ENCODE results near the gene HCAR3. TPM values are rescaled to one million over a fixed set of nuclear protein-coding genes. Genes with fewer than 3 reads are reported as not detected.

Gene HCAR3
- total RNA-seq, 2 experiments from 2014 or later, result not detected

DNA sequence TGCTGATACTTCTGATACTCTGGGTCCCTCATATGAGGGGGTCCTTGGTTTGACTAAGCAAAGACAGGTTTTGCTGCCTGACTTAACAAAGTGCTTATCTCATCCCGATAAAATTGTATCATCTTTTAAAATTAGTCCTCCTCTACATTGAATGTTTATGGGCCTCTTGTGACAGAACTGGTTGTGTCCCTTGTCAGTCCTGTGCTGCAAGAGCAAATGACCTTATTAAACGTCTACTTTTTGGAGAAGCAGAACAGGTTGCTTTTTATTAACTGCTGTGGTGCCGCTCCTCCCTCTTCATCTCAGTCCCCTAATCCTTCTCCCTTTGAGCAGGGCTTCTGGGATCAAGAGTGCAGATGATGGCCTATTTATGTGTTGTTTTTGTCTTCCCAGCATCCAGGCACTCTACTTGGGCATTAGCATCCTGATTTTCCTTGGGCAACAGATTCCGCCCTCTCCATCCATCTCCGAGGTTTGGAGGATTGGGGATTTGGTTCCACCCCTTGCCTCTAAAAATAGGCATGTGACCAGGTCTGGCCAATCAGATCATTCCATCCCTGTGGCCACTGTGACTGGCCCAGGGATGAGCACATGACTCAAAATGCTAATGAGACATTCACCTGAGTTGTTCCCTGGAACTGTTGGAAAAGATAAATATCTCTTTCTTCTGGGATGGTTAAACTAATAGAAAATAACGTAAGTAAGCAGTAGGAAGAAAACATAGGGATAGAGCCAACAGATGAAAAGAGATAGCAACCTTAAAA is 33.1 kb upstream of the HCAR3 start:
- TF ChIP-seq, protein P1, sequence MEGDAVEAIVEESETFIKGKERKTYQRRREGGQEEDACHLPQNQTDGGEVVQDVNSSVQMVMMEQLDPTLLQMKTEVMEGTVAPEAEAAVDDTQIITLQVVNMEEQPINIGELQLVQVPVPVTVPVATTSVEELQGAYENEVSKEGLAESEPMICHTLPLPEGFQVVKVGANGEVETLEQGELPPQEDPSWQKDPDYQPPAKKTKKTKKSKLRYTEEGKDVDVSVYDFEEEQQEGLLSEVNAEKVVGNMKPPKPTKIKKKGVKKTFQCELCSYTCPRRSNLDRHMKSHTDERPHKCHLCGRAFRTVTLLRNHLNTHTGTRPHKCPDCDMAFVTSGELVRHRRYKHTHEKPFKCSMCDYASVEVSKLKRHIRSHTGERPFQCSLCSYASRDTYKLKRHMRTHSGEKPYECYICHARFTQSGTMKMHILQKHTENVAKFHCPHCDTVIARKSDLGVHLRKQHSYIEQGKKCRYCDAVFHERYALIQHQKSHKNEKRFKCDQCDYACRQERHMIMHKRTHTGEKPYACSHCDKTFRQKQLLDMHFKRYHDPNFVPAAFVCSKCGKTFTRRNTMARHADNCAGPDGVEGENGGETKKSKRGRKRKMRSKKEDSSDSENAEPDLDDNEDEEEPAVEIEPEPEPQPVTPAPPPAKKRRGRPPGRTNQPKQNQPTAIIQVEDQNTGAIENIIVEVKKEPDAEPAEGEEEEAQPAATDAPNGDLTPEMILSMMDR (IDR thresholded peaks at IDR 0.05), result no peak
- ChIA-PET CTCF (no interaction called here), POLR2A (no interaction called here)
- ATAC-seq (no peak), DNase-seq (no peak)
- Mint-ChIP-seq H3K27me3 (no peaks in the 10 kb centered on the region), H3K9me3 (no peaks in the 10 kb centered on the region), H3K4me1 (ENCODE audit: low read depth) (peaks cover 23% of the 10 kb centered on the region), H3K27ac (no peak overlapping the region), H3K4me3 (no peak overlapping the region), H3K36me3 (ENCODE audit: low read depth) (peaks cover 19% of the 10 kb centered on the region)
- intact Hi-C loops (cut with micrococcal nuclease), result loop anchor here (5.0 kb wide), 1 partner anchor 102 kb away; no protein-coding TSS in a partner anchor

DNA sequence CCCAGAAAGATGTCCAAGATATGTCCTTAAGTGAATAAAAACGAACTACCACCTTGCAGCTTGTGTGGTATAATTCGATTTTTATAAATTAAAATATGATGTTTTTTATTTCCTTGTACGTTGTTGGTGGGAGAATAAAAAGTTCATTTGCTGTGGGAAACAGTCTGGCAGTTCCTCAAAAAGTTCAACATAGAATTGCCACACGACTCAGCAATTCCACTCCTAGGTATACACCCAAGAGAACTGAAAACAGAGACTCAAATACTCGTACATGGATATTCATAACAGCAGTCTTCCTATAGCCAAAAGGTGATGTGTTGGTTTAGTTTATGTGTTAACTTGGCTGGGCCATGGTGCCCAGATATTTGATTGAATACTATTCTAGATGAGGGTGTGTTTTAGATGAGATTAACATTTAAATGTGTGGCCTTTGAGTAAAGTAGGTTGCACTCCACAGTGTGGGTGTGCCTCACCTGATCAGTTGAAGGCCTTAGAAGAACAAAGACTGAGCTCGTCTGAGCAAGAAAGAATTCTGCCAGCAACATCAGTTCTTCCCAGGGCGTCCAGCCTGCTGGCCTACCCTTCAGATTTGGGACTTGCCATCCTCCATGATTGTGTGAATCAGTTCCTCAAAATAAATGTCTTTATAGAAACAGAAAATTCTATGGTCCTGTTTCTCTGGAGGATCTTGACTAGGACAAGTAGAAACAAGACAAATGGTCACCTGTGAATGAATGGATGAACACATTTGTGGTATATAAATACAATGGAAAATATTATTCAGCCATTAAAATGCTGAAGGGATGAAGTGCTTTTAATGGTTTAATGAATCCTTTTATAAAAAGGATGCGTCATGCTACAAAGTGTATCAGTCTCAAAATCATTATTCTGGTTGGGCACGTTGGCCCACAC is 30.9 kb upstream of the HCAR3 start:
- H3K4me3 Mint-ChIP-seq, result no peak overlapping the region

DNA sequence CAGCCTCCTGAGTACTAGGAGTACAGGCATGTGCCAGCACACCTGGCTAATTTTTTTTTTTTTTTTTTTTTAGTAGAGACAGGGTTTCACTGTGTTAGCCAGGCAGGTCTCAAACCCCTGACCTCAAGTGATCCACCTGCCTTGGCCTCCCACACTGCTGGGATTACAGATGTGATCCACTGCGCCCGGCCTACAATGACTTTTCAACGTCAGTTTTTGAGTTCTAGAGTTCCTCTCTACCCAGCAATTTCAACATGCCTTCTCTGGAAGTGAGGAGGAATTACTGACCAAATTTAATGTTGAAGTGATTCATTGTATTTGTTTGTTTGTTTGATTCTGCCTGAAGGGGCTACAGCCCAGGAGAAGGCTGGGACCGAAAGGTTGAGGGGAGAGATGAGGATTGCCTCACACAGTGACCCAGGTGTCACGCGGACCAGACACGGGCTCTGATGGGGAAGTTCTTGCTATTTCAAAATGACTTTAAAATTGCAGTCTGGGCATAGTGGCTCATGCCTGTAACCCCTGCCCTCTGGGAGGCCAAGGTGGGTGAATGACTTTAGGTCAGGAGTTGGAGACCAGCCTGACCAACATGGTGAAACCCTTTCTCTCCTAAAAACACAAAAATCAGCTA is 27.4 kb upstream of the HCAR3 start:
- no peaks in the 10 kb centered on the region for H3K4me1 Mint-ChIP-seq (ENCODE audit: low read depth)
- no peak overlapping the region for H3K27ac Mint-ChIP-seq
- no peak for DNase-seq
- H3K27me3 Mint-ChIP-seq, result no peaks in the 10 kb centered on the region
- ATAC-seq, result no peak
- POLR2A ChIA-PET, result no interaction called here
- TF ChIP-seq, protein P1 (IDR thresholded peaks at IDR 0.05), result no peak
- CTCF ChIA-PET, result interaction anchor here (1.3 kb wide), 1 partner anchor 187 kb away, joined by 3 read pairs; no protein-coding TSS in a partner anchor
- no peak overlapping the region for H3K4me3 Mint-ChIP-seq
- intact Hi-C loops (cut with micrococcal nuclease), result no loop called here
- no peaks in the 10 kb centered on the region for H3K9me3 Mint-ChIP-seq
- H3K36me3 Mint-ChIP-seq (ENCODE audit: low read depth), result no peaks in the 10 kb centered on the region

More for the DNA sequence above, 30.9 kb upstream of the HCAR3 start:
- ChIA-PET POLR2A (no interaction called here), CTCF (no interaction called here)
- H3K9me3 Mint-ChIP-seq, result no peaks in the 10 kb centered on the region
- TF ChIP-seq, protein P1 (IDR thresholded peaks at IDR 0.05), result no peak
- no peaks in the 10 kb centered on the region for H3K27me3 Mint-ChIP-seq
- no peak overlapping the region for H3K27ac Mint-ChIP-seq
- DNase-seq, result no peak
- intact Hi-C loops (cut with micrococcal nuclease), result no loop called here
- no peak for ATAC-seq
- peaks cover 10% of the 10 kb centered on the region for H3K4me1 Mint-ChIP-seq (ENCODE audit: low read depth)
- no peaks in the 10 kb centered on the region for H3K36me3 Mint-ChIP-seq (ENCODE audit: low read depth)

DNA sequence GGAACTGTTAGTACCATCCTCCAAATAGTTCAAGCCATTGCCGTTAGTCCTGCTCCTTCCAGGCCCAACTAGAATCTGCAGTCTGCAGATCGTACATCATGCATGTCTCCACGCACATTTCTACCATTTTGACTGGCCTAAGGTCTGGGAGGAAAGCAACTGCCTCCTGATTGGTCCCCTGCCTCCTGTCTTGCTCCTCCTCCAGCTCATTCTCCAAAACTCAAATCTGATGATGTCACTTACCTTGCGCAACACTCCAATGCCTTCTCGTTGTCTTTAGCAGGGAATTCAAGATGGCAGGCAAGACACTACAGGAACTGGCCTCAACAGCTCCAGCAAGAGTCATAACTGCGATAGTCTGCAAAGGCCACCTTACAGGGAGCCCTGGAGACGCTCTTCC is 23.7 kb upstream of the HCAR3 start:
- intact Hi-C loops (cut with micrococcal nuclease), result no loop called here
- Mint-ChIP-seq H3K9me3 (no peaks in the 10 kb centered on the region), H3K36me3 (ENCODE audit: low read depth) (no peaks in the 10 kb centered on the region), H3K4me3 (no peak overlapping the region), H3K27me3 (no peaks in the 10 kb centered on the region), H3K4me1 (ENCODE audit: low read depth) (peaks cover 4% of the 10 kb centered on the region), H3K27ac (no peak overlapping the region)
- CTCF ChIA-PET, result no interaction called here
- POLR2A ChIA-PET, result no interaction called here
- TF ChIP-seq, protein P1 (IDR thresholded peaks at IDR 0.05), result no peak
- ATAC-seq (no peak), DNase-seq (no peak)

Data from activated CD8-positive, alpha-beta T cell treated with anti-CD3 and anti-CD28 coated beads for 36 hours (primary cell).